Endothelial cell of umbilical vein (primary cell): ENCODE data around the gene MRPL33. TPM values are rescaled to one million over a fixed set of nuclear protein-coding genes. Genes with fewer than 3 reads are reported as not detected.

ENCODE experiments used
- BruUV-seq: library from RNA; stranded (reverse); fragments of 400-500 nt; replicated peaks from 2 replicates; lab custom pipeline; 2021; lab: Mats Ljungman, UMichigan
- CTCF ChIA-PET: fragments of 300-600, 350-600 bp; sonication (Branson Sonifier 250); formaldehyde crosslinking; loops from one replicate; lab custom pipeline; 2021; ENCODE audit warnings: antibody characterized with exemption, inconsistent platforms; lab: Charles Lee
- POLR2A ChIA-PET: fragments of 300-600, 350-600 bp; sonication (Branson Sonifier 250); formaldehyde crosslinking; loops from one replicate; lab custom pipeline; 2021; ENCODE audit warnings: antibody characterized with exemption, inconsistent platforms; lab: Charles Lee
- DNase-seq: peaks from one replicate; pipeline ENCODE4 v3.0.0-alpha.2; 2011; ENCODE audit warnings: low read depth, low spot score
- FAIRE-seq: peaks from 2 replicates; lab custom pipeline; 2011; peaks lifted over from hg19 to GRCh38; lab: Jason Lieb, UNC
- H2AFZ ChIP-seq: 2 replicates; pipeline ENCODE4 v1.6.0; 2012; ENCODE audit warnings: low read depth, low read length, control low read depth, inconsistent platforms
- H3K27ac ChIP-seq: 2 replicates; pipeline ENCODE4 v1.5.1; 2011; ENCODE audit warnings: low read depth, mild to moderate bottlenecking, control low read depth, low read length, moderate library complexity; ENCODE audit not compliant: insufficient read depth
- H3K27me3 ChIP-seq, 2 experiments: 2 replicates each; pipeline versions ENCODE4 v1.6.0 to v1.6.1; 2011; ENCODE audit warnings: low read length in 2 of 2, mixed read lengths in 1 of 2; ENCODE audit not compliant: control insufficient read depth in 2 of 2, insufficient read depth in 2 of 2
- H3K36me3 ChIP-seq, 2 experiments: 2 replicates in 1 of 2; 3 replicates in 1 of 2; pipeline ENCODE4 v1.5.1; 2011; ENCODE audit warnings: low read length in 2 of 2, mild to moderate bottlenecking in 1 of 2, moderate library complexity in 1 of 2; ENCODE audit not compliant: control insufficient read depth in 2 of 2, insufficient read depth in 2 of 2; ENCODE audit errors: extremely low read depth in 1 of 2
- H3K4me1 ChIP-seq: 3 replicates; pipeline ENCODE4 v1.5.1; 2011; ENCODE audit warnings: mild to moderate bottlenecking, low read length; ENCODE audit not compliant: control insufficient read depth, insufficient read depth; ENCODE audit errors: extremely low read depth
- H3K4me2 ChIP-seq: 2 replicates; pipeline ENCODE4 v1.6.1; 2011; ENCODE audit warnings: low read length, control low read depth, mixed read lengths; ENCODE audit not compliant: insufficient read depth
- H3K4me3 ChIP-seq, 3 experiments: fragments of 200-600 bp in 1 of 3; sonication (generic), shearing (Covaris generic) in 1 of 3; replicated peaks in 1 of 3; 2 replicates each; pipeline ENCODE4 v1.5.1; 2011 to 2016; ENCODE audit warnings: control low read depth in 3 of 3, low read length in 3 of 3, mild to moderate bottlenecking in 2 of 3, inconsistent platforms in 1 of 3, low read depth in 1 of 3, moderate library complexity in 1 of 3; ENCODE audit not compliant: insufficient read depth in 1 of 3
- H3K79me2 ChIP-seq: 2 replicates; pipeline ENCODE4 v1.6.0; 2012; ENCODE audit warnings: low read length, inconsistent platforms; ENCODE audit not compliant: control insufficient read depth, insufficient read depth
- H3K9ac ChIP-seq: replicated peaks from 2 replicates; pipeline ENCODE3; 2011; ENCODE audit warnings: low read length, control low read depth; ENCODE audit not compliant: insufficient read depth; ENCODE audit errors: extremely low read depth
- H3K9me1 ChIP-seq: replicated peaks from 3 replicates; pipeline ENCODE4 v1.6.0; 2011; ENCODE audit warnings: mild to moderate bottlenecking, low read length; ENCODE audit not compliant: control insufficient read depth, insufficient read depth; ENCODE audit errors: extremely low read depth
- H3K9me3 ChIP-seq: replicated peaks from 2 replicates; pipeline ENCODE4 v1.5.1; 2012; ENCODE audit warnings: low read length, inconsistent platforms; ENCODE audit not compliant: control insufficient read depth, insufficient read depth
- H4K20me1 ChIP-seq: replicated peaks from 2 replicates; pipeline ENCODE3; 2011; ENCODE audit warnings: mild to moderate bottlenecking, low read length; ENCODE audit not compliant: control insufficient read depth, insufficient read depth; ENCODE audit errors: extremely low read depth
- CTCF ChIP-seq, 2 donors: IDR thresholded peaks; 1 replicate in 1 of 2; 2 replicates in 1 of 2; pipeline ENCODE4 v1.5.1; 2011; ENCODE audit warnings: low read length in 2 of 2, mild to moderate bottlenecking in 2 of 2, moderate library complexity in 2 of 2, control low read depth in 1 of 2, inconsistent platforms in 1 of 2, low read depth in 1 of 2; ENCODE audit not compliant: insufficient read depth in 1 of 2; ENCODE audit errors: extremely low read depth in 1 of 2
- EZH2 ChIP-seq: IDR thresholded peaks from 2 replicates; pipeline ENCODE4 v1.6.1; 2012; ENCODE audit warnings: borderline replicate concordance, low read depth, mild to moderate bottlenecking, moderate library complexity, low read length, inconsistent platforms; ENCODE audit not compliant: severe bottlenecking
- FOS ChIP-seq: IDR thresholded peaks from 2 replicates; pipeline ENCODE4 v1.6.1; 2011; ENCODE audit warnings: mild to moderate bottlenecking, low read length, moderate library complexity, borderline replicate concordance; ENCODE audit not compliant: insufficient read depth
- GATA2 ChIP-seq: IDR thresholded peaks from 2 replicates; pipeline ENCODE4 v1.7.0; 2011; ENCODE audit warnings: low read depth, mild to moderate bottlenecking, moderate library complexity, mixed read lengths, low read length; ENCODE audit not compliant: insufficient read length, insufficient read depth
- JUN ChIP-seq: IDR thresholded peaks from 2 replicates; pipeline ENCODE4 v1.6.1; 2011; ENCODE audit warnings: borderline replicate concordance, low read depth; ENCODE audit not compliant: insufficient read length, insufficient read depth
- MAX ChIP-seq: IDR thresholded peaks from 2 replicates; pipeline ENCODE4 v1.6.1; 2011; ENCODE audit not compliant: insufficient read depth, insufficient read length
- MYC ChIP-seq: IDR thresholded peaks from one replicate; pipeline ENCODE4 v1.6.1; 2011; ENCODE audit warnings: mild to moderate bottlenecking, low read depth, low read length
- POLR2A ChIP-seq: IDR thresholded peaks from 2 replicates; pipeline ENCODE4 v1.6.1; 2012; ENCODE audit warnings: low read depth, mild to moderate bottlenecking, control low read depth, low read length
- POLR2AphosphoS5 ChIP-seq: IDR thresholded peaks from 2 replicates; pipeline ENCODE4 v1.6.1; 2012; ENCODE audit warnings: low read depth, mild to moderate bottlenecking, control low read depth, low read length, moderate library complexity; ENCODE audit not compliant: insufficient read depth
- dilution Hi-C: fragments of 300-500 bp; cut with MboI; formaldehyde crosslinking; loops from one replicate; pipeline ENCODE4 v1.15.0; 2019; ENCODE audit warnings: low sequenced_read_pairs; ENCODE audit not compliant: extremely low pct_ligation_motif_present
- intact Hi-C: fragments of 100-400 bp; cut with micrococcal nuclease; formaldehyde crosslinking; loops from one replicate; pipeline ENCODE4 v1.10.0; 2022
- polyA plus RNA-seq, 4 experiments: library from polyadenylated mRNA; depleted of rRNA in 3 of 4; stranded (reverse) in 3 of 4; unstranded in 1 of 4; fragments of >200 nt; gene quantifications; 2 replicates each; pipeline versions ENCODE4 v1.2.1 to v1.2.3, GENCODE V29; 2011 to 2012; ENCODE audit warnings: missing spikeins in 1 of 4
- total RNA-seq: library from RNA; stranded (reverse); gene quantifications from 2 replicates; pipeline ENCODE4 v1.2.3, GENCODE V29; 2021

MRPL33 gene
- total and polyA plus RNA-seq, 2 donors (not counting 3 experiments of a cell fraction or from before 2014, with no cell fraction given): 36.1 to 97.4 TPM

- peaks cover 45% of the 10 kb centered on the region for H3K4me1 ChIP-seq
- H3K4me3 ChIP-seq: no peak overlapping the region
- BruUV-seq: no TSS peak
- no peak overlapping the region for H2AFZ ChIP-seq
- H3K4me2 ChIP-seq: no peak overlapping the region
- FAIRE-seq (no peak), DNase-seq (no peak)
- H3K27me3 ChIP-seq: no peaks in the 10 kb centered on the region
- no peaks in the 10 kb centered on the region for H4K20me1 ChIP-seq
- dilution Hi-C loops (no loop called here), intact Hi-C loops (loop anchor here (5.0 kb wide), 1 partner anchor 90 kb away; no protein-coding TSS in a partner anchor)
- CTCF ChIA-PET: interaction anchor here (0.7 to 2.4 kb wide), 7 partner anchors 9 to 93 kb away, joined by 3 to 8 read pairs (median 5); no protein-coding TSS in a partner anchor
- H3K27ac ChIP-seq: no peak overlapping the region
- no peaks in the 10 kb centered on the region for H3K9me3 ChIP-seq
- no peaks in the 10 kb centered on the region for H3K9me1 ChIP-seq
- H3K79me2 ChIP-seq: no peaks in the 10 kb centered on the region
- no peak for TF ChIP-seq POLR2A
- TF ChIP-seq GATA2: no peak
- TF ChIP-seq POLR2AphosphoS5: no peak
- TF ChIP-seq EZH2: no peak
- TF ChIP-seq MAX: no peak
- TF ChIP-seq FOS: no peak
- no peak for TF ChIP-seq MYC
- no peak for TF ChIP-seq JUN
- TF ChIP-seq CTCF (IDR thresholded peaks at IDR 0.05; ENCODE audit: extremely low read depth in 1 of 2, insufficient read depth in 1 of 2, low read depth in 1 of 2, low read length in 2 of 2): no peak
- H3K36me3 ChIP-seq: no peaks in the 10 kb centered on the region
- no peak overlapping the region for H3K9ac ChIP-seq
- POLR2A ChIA-PET: no interaction called here
Observed at GRCh38 chr2:27796791-27797765, 25.6 kb downstream of the MRPL33 start.
